GM18511 (cell line): ENCODE data around the gene CAPN2.

Source experiments
- ATAC-seq: cut with Tn5 transposase; IDR thresholded peaks from one replicate; pipeline ENCODE4 v1.9.1; 2021; ENCODE audit warnings: mild to moderate bottlenecking, moderate library complexity; ENCODE audit not compliant: unreplicated experiment

Gene CAPN2

GRCh38 chr1:223824712-223825111 lies 112.4 kb downstream of the CAPN2 start:
- ATAC-seq = no peak
